Mucosa of descending colon (tissue), 3 donors: ENCODE results near the gene ABHD4. TPM values are rescaled to one million over a fixed set of nuclear protein-coding genes. Genes with fewer than 3 reads are reported as not detected.
A peak's percentile ranks its signal among the peaks of the same experiment; 100 is the strongest.
"Not testable (repeated sequence)": the region's sequence is repeated elsewhere in the genome, so short reads cannot be mapped to it uniquely, and the experiment has no call there.

Source experiments
- ATAC-seq: fragments of 200-7000 bp; cut with Tn5 transposase; one replicate; pipeline ENCODE4 v1.9.1; 2020; ENCODE audit warnings: mild to moderate bottlenecking, moderate library complexity
- DNase-seq, 3 donors: peaks; one replicate each; pipeline ENCODE4 v3.0.0-alpha.2; 2020
- H3K36me3 ChIP-seq: fragments of 200-600 bp; one replicate; pipeline ENCODE4 v1.8.0; 2021; ENCODE audit warnings: low read depth, mild to moderate bottlenecking
- H3K4me1 ChIP-seq: fragments of 200-600 bp; one replicate; pipeline ENCODE4 v1.8.0; 2021; ENCODE audit warnings: low read depth, mild to moderate bottlenecking
- H3K4me3 ChIP-seq: fragments of 200-600 bp; one replicate; pipeline ENCODE4 v1.8.0; 2021; ENCODE audit warnings: mild to moderate bottlenecking
- H3K9me3 ChIP-seq: fragments of 200-600 bp; one replicate; pipeline ENCODE4 v1.8.0; 2021; ENCODE audit warnings: mild to moderate bottlenecking
- intact Hi-C, 2 donors: fragments of 100-400 bp; cut with DNase I in 1 of 2; cut with micrococcal nuclease in 1 of 2; formaldehyde crosslinking; loops; one replicate each; pipeline versions ENCODE4 v1.11.0 to v1.11.1; 2022; cut with DNase I, micrococcal nuclease
- total RNA-seq, 3 donors: library from RNA; stranded (reverse); fragmentation: NEBNext Ultra II Directional in 2 of 3; extraction: Animal tissue kit (Norgen Biotek cat#: 25700) in 2 of 3; gene quantifications; one replicate each; pipeline versions ENCODE4 v1.2.1 to v1.2.4, GENCODE V29; 2021 to 2023
- TF ChIP-seq, protein P1 (sequence below): fragments of 200-600 bp; IDR thresholded peaks from one replicate; pipeline ENCODE4 v1.8.0; 2022; ENCODE audit warnings: antibody characterized with exemption, mild to moderate bottlenecking
- donor health status: DM: no; HTN: no; CAD: no; lungs with moderate emphysema.
- donor health status: DM: no; HTN: no; CAD: no.
- donor health status: DM: no; HTN: yes; CAD: no.

Gene ABHD4
- total RNA-seq, 3 donors from 2014 or later: 19.3 to 28.4 (median 26.3) TPM

DNA sequence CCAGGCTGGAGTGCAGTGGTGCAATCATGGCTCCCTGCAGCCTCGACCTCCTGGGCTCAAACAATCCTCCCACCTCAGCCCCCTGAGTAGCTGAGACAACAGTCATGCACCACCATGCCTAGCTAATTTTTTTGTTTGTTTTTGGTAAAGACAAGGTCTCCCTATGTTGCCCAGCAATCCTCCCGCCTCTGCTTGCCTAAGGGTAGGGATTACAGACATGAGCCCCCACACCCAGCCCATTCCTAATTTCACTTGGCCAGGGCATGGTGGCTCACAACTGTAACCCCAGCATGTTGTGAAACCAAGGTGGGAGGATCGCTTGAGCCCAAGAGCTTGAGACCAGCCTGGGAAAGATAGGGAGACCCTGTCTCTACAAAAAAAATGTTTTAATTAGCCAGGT is 18.2 kb upstream of the ABHD4 start:
- H3K4me1 ChIP-seq: no peaks in the 10 kb centered on the region
- DNase-seq (no peak), ATAC-seq (no peak)
- H3K9me3 ChIP-seq: no peaks in the 10 kb centered on the region
- intact Hi-C loops: no loop called here
- TF ChIP-seq, protein P1, sequence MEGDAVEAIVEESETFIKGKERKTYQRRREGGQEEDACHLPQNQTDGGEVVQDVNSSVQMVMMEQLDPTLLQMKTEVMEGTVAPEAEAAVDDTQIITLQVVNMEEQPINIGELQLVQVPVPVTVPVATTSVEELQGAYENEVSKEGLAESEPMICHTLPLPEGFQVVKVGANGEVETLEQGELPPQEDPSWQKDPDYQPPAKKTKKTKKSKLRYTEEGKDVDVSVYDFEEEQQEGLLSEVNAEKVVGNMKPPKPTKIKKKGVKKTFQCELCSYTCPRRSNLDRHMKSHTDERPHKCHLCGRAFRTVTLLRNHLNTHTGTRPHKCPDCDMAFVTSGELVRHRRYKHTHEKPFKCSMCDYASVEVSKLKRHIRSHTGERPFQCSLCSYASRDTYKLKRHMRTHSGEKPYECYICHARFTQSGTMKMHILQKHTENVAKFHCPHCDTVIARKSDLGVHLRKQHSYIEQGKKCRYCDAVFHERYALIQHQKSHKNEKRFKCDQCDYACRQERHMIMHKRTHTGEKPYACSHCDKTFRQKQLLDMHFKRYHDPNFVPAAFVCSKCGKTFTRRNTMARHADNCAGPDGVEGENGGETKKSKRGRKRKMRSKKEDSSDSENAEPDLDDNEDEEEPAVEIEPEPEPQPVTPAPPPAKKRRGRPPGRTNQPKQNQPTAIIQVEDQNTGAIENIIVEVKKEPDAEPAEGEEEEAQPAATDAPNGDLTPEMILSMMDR: no peak
- no peak overlapping the region for H3K4me3 ChIP-seq
- no peaks in the 10 kb centered on the region for H3K36me3 ChIP-seq

- TF ChIP-seq, protein P1: no peak
- intact Hi-C loops: no loop called here
- no peak for DNase-seq
- Histone ChIP-seq H3K4me1 (no peaks in the 10 kb centered on the region), H3K9me3 (no peaks in the 10 kb centered on the region), H3K4me3 (no peak overlapping the region), H3K36me3 (no peaks in the 10 kb centered on the region)
- ATAC-seq: no peak
Measured at GRCh38 chr14:22580625-22581024, 17.5 kb upstream of the ABHD4 start.

DNA sequence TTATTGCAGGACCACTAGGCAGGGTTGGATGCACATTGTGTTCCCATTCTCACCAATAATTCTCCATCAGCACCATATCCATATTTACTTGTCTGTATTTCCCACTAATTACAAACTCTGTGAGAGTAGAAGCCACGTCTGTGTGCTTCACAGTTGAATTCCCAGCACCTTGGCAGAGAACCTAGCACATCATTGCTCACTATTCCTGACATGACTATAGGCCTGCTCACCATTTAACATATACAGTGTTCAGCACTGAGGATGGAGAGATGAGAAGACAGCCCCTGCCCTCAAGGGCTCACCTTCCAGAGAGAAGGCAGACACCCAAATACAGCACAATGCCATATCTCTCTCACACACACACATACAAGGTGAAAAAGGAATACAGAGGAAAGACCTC is 14.1 kb upstream of the ABHD4 start:
- Histone ChIP-seq H3K9me3 (no peaks in the 10 kb centered on the region), H3K4me1 (peaks cover 14% of the 10 kb centered on the region), H3K4me3 (no peak overlapping the region), H3K36me3 (no peaks in the 10 kb centered on the region)
- TF ChIP-seq, protein P1: no peak
- intact Hi-C loops: no loop called here
- DNase-seq: no peak
- no peak for ATAC-seq

DNA sequence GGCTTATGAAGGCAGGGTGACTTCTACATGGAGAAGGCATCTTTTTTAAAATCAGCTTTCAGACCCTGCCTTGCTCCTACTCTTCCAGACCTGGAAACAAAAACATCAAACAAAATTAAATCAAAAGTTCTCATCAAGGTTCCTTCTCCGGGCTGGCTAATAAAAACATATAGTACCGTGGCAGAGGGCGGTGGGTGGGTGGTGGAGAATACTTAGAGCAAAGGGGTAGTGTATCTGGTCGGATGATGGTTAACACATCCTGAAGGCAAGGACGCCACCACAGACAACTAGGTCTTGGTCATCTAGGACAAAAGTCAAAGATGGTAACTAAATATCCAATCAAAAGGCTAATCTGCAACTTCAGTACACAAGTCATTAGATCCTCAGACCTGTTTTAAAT is 10.9 kb upstream of the ABHD4 start:
- no peak for DNase-seq
- TF ChIP-seq, protein P1: no peak
- Histone ChIP-seq H3K4me3 (no peak overlapping the region), H3K4me1 (peaks cover 21% of the 10 kb centered on the region), H3K36me3 (no peaks in the 10 kb centered on the region), H3K9me3 (no peaks in the 10 kb centered on the region)
- no peak for ATAC-seq
- intact Hi-C loops: no loop called here

GRCh38 chr14:22587677-22588422 is 10.2 kb upstream of the ABHD4 start:
- H3K36me3 ChIP-seq, DNase-seq, H3K4me3 ChIP-seq, H3K9me3 ChIP-seq, intact Hi-C loops, ATAC-seq: not testable (repeated sequence)
- H3K4me1 ChIP-seq: peaks cover 21% of the 10 kb centered on the region

DNA sequence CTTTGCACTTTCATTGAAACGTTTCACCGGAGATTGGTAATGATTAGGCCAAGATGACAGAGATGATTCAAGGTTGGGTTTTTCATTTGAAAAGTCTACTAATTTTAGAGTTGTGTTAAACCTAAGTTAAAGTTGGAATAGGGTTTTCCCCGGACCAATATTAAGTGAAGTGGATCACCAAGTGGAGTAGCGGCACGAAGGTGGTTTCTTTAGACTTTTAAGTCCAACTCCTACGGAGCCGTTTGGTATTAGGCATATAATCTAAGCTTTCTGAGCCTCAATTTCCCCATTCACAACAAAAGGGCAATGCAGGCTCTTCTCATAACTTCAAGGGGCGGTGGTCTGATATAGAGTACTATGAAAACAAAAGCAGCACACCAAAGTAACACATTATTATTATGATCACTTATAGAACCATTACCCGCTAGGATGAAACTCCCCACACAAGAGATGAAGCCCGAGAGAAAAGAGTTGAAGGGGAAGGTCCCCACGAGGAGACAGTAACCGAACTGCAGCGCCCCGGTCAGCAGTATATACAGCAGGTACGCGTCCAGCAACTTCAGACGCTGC is 9.5 kb upstream of the ABHD4 start:
- TF ChIP-seq, protein P1: no peak
- ATAC-seq: no peak
- Histone ChIP-seq H3K36me3 (no peaks in the 10 kb centered on the region), H3K4me1 (peaks cover 21% of the 10 kb centered on the region), H3K4me3 (peak overlapping the region; percentile 52), H3K9me3 (no peaks in the 10 kb centered on the region)
- intact Hi-C loops: no loop called here
- no peak for DNase-seq
